ENCODE results near the gene POM121. TPM values are rescaled to one million over a fixed set of nuclear protein-coding genes. Genes with fewer than 3 reads are reported as not detected.
"Not testable (repeated sequence)": the region's sequence is repeated elsewhere in the genome, so short reads cannot be mapped to it uniquely, and the experiment has no call there.

POM121 gene
- 10 to 100 TPM; 37.3 to 46.5 (median 44.4) TPM for polyA plus RNA-seq (ENCODE audit: insufficient read length in 4 of 4)

DNA sequence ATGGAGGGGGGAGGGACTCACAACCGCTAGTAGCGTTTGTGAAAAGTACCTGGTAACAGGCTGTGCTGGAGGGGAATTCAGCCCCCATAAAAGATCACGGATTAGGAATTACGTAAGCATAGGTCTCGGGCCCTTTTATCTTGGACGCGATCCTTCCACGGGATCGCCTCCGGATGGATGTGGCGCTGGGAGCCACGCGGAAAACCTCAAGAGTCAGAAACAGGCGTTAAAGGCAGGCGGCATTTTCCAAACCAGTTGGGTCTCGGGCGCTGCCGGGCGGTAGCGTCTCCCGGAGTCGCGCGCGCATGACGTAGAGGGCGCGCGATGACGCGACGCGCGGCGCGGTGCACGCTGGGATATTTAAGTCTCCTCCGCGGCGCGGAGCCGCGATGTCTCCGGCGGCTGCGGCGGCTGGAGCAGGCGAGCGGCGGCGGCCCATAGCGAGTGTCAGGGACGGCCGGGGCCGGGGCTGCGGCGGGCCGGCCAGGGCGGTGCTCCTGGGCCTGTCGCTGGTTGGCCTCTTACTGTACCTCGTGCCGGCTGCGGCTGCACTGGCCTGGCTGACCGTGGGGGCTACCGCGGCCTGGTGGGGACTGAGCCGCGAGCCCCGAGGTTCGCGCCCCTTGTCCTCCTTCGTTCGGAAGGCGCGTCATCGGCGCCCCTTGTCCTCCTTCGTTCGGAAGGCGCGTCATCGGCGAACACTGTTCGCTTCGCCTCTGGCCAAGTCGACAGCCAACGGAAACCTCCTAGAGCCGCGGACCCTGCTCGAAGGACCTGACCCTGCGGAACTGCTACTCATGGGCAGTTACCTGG lies at the start of gene POM121:
Gene POM121, plus strand, starts transcription at position 363 of the 813 bp plus-strand sequence. Its CDS starts 27 bp downstream, at position 390.
- peak; percentile 71 to 87 (median 80) for DNase-seq (ENCODE audit: low read depth in 4 of 4, low spot score in 3 of 4)

DNA sequence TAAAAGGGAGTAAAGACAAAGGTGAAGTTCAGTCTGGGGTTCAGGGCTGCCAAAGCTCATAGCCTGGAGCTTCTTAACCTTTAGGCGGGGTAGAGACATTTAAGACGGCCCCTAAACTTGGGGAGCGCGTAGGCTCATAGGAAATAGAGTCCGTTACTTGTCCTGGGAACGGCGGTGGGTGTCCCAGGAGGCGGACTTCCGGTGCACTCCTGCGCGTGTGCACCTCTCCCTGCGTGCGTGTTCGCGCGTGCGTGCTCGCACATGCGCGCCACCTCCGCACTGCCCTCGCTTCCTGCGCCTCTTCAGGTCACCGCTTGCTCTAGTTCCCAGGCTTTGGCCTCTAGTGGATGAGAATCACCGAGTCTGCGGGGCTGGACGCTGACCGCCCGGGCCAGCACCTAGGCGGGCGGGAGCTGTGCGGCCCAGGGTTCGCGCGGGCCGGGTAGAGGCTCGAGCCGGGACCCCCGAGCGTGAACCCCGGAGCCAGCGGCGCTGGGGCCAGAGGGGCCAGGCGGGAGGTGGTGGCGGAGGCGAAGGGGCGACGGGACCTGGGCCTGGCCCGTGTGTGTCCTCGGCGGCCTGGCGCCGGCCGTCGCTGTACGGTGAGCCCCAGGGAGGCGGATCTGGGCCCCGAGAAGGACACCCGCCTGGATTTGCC lies 45.7 kb upstream of the POM121 start:
- peak; percentile 42 to 62 (median 54) for DNase-seq (ENCODE audit: low read depth in 4 of 4, low spot score in 3 of 4)

DNA sequence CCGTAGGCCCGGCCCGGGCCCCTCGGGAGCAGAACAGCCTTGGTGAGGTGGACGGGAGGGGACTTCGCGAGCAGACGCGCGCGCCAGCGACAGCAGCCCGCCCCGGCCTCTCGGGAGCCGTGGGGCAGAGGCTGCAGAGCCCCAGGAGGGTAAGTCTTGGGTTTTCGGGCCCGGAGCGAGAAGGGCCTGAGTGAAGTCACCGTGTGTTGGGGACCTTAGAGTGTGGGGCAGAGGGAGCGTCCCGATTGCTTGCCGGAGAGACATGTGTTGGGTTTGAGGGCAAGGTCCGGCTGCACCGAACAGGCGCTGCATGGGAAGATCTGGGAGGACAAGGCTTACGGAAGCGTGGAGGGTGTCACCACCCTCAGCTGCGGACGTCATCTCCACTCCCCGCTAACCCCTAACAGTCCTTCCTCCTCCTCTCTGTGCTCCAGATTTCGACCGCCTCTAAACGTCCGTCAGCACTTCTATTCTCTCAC lies 45.1 kb upstream of the POM121 start:
- peak in 2 of 4 donors; percentile 10 to 16 for DNase-seq (ENCODE audit: low read depth in 4 of 4, low spot score in 3 of 4)

GRCh38 chr7:72891750-72892149 lies 33.1 kb upstream of the POM121 start:
- not testable (repeated sequence) for DNase-seq (ENCODE audit: low read depth in 4 of 4, low spot score in 3 of 4)

- not testable (repeated sequence) for DNase-seq (ENCODE audit: low read depth in 4 of 4, low spot score in 3 of 4)
Measured at GRCh38 chr7:72904740-72905139, 20.2 kb upstream of the POM121 start.

GRCh38 chr7:72908422-72908821 lies 16.5 kb upstream of the POM121 start:
- DNase-seq (ENCODE audit: low read depth in 4 of 4, low spot score in 3 of 4): not testable (repeated sequence)

DNA sequence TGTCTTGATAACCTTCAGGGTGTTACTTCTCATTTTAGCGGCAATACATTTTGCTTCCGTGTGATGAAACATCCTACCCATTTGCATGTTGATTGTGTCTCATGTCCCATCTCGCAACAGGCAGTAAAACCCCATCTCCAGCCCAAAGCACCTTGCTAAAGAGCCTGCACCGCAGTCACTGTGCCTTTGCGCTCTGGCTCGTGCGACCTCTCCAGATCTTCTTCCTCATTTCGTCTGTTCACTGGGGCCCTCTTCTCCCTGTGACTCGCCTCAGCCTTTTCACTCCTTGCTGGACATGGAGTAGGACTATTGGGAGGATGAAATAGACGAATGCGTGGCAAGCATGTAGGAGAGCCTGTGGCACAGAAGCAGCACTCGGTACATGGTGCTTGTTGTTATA lies 13.5 kb upstream of the POM121 start:
- not testable (repeated sequence) for DNase-seq (ENCODE audit: low read depth in 4 of 4, low spot score in 3 of 4)

- DNase-seq (ENCODE audit: low read depth in 4 of 4, low spot score in 3 of 4): not testable (repeated sequence)
Measured at GRCh38 chr7:72913750-72914149, 11.1 kb upstream of the POM121 start.

- DNase-seq (ENCODE audit: low read depth in 4 of 4, low spot score in 3 of 4): not testable (repeated sequence)
Measured at GRCh38 chr7:72914756-72915525, 10.0 kb upstream of the POM121 start.

- no peak for DNase-seq (ENCODE audit: low read depth in 4 of 4, low spot score in 3 of 4)
Measured at GRCh38 chr7:72919256-72919775, 5.6 kb upstream of the POM121 start.

DNA sequence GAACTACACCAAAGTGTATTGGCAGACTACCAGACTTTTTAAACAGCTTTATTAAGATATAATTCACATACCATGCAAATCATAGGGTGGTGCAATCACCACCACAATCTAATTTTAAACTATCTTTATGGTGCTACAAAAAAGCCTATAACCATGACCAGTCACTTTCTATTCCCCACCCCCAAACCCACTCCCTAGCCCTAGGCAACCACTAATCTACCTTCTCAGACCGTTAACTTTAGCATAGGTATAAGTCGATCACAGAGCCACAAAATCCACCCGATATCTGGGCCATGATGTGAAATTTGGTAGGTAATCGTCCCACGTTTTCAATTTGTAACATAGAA lies 536 bp upstream of the POM121 start:
- DNase-seq (ENCODE audit: low read depth in 4 of 4, low spot score in 3 of 4): no peak

GRCh38 chr7:72925546-72926120 lies 738 bp downstream of the POM121 start:
- no peak for DNase-seq (ENCODE audit: low read depth in 4 of 4, low spot score in 3 of 4)

DNA sequence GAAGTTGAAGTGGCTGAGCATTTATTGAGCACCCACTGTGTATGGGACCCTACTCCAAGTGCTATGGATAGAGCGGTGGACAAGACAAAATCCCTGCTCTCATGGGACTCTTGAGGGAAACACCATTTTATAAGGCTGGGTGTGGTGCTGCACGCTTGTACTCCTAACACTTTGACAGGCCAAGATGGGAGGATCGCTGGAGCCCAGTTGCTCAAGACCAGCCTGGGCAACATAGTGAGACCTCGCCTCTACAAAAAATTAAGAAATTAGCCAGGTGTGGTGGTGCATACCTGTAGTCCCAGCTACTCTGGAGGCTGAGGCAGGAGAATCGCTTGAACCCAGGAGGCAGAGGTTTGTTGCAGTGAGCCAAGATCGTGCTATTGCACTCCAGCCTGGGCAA lies 2.9 kb downstream of the POM121 start:
- not testable (repeated sequence) for DNase-seq (ENCODE audit: low read depth in 4 of 4, low spot score in 3 of 4)

GRCh38 chr7:72928216-72928615 lies 3.3 kb downstream of the POM121 start:
- DNase-seq (ENCODE audit: low read depth in 4 of 4, low spot score in 3 of 4): not testable (repeated sequence)

- not testable (repeated sequence) for DNase-seq (ENCODE audit: low read depth in 4 of 4, low spot score in 3 of 4)
Measured at GRCh38 chr7:72942022-72942705, 17.3 kb downstream of the POM121 start.

- DNase-seq (ENCODE audit: low read depth in 4 of 4, low spot score in 3 of 4): not testable (repeated sequence)
Measured at GRCh38 chr7:72942956-72943355, 18.1 kb downstream of the POM121 start.

- DNase-seq (ENCODE audit: low read depth in 4 of 4, low spot score in 3 of 4): not testable (repeated sequence)
Measured at GRCh38 chr7:72944937-72945336, 20.0 kb downstream of the POM121 start.

GRCh38 chr7:72945597-72945996 lies 20.7 kb downstream of the POM121 start:
- not testable (repeated sequence) for DNase-seq (ENCODE audit: low read depth in 4 of 4, low spot score in 3 of 4)

- DNase-seq (ENCODE audit: low read depth in 4 of 4, low spot score in 3 of 4): not testable (repeated sequence)
Measured at GRCh38 chr7:72946130-72946745, 21.3 kb downstream of the POM121 start.
